Amniotic stem cell (primary cell): Measurements from ENCODE around the gene SUN5.
"Not testable (repeated sequence)": the region's sequence is repeated elsewhere in the genome, so short reads cannot be mapped to it uniquely, and the experiment has no call there.

Source experiments
- DNase-seq: peaks from one replicate; lab custom pipeline; 2025; lab: John Stamatoyannopoulos, UW

SUN5 gene

DNA sequence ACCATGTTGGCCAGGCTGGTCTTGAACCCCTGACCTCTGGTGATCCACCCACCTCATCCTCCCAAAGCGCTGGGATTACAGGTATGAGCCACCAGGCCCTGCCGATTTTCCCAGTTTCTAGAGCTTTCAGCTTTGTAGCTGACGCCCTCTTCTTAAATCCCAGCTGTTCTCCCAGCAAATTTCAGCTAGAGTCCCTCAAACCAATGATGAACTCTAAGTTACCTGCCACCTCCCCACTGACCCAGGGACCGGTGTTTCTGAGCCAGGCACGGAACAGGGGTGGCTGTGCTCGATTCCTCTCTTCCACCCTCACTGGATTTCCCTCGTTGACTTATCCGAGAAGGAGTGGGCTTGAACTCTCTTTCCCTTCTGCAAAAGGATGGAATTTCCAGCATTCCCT, 39.1 kb downstream of the SUN5 start:
- DNase-seq, result no peak

GRCh38 chr20:32964575-32964974, 39.7 kb downstream of the SUN5 start:
- DNase-seq, result no peak

DNA sequence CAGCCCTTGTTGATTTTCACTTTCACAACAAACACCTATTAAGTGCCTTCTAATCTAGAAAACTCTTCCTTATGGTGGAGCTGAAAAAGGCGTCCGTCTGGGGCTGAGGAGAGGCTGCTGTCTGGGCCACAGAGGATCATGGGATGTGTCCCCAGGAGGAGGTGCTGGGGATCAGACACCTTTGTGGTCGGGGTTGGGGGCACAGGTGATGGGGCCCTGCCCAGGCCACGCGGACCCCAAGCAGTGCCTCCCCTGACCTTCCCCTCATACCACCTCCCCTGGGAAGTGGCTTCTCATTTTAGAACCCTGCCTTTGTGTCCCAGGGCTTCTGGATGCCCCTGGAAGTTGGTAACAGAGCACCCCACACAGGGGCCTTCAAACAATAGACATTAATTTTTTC, 41.1 kb downstream of the SUN5 start:
- no peak for DNase-seq

GRCh38 chr20:32962646-32963045, 41.6 kb downstream of the SUN5 start:
- DNase-seq, result not testable (repeated sequence)

GRCh38 chr20:32962053-32962452, 42.2 kb downstream of the SUN5 start:
- DNase-seq, result no peak

DNA sequence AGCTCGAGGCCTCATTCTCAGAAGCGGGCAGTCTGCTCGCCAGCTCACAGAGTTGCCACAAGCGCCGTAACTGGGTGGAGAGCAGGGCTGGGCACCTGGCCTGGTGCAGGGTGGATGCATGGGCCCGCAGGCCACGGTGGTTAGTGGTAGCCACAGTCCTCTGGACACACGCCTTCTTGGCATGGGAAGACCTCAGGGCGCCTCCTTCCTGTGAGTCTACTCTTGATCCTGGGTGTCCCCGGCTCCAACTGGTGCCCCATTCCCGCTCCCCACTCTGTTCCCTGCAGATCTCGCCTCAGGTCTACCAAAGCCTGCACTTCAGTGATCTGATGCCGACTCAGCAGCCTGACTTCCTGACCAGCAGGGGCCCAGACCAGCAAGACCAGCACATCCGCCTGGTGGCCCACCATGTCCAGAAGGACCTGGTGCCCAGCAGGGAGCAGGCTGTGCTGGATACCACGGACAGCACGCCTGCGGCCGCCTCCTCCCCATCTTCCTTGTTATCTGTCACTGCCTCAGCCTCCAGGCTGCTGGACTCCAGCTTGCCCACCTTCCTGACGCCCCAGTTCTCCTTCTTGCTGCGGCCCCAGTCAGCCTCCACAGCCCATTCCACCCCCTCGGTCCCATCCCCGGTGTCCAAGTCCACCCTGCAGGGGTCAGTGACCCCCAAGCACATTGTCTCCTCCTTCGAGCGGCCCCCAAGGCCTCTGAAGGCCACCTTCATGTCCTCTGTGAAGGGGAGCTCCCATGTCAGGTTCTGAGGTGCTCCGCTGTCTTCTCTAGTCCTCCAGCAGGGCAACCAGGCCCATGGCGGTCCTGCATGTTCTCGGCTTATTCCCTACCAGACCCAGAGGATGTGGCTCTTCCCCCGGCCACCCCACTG, 43.1 kb downstream of the SUN5 start:
- no peak for DNase-seq

GRCh38 chr20:32960222-32960518, 44.1 kb downstream of the SUN5 start:
- DNase-seq, result no peak

DNA sequence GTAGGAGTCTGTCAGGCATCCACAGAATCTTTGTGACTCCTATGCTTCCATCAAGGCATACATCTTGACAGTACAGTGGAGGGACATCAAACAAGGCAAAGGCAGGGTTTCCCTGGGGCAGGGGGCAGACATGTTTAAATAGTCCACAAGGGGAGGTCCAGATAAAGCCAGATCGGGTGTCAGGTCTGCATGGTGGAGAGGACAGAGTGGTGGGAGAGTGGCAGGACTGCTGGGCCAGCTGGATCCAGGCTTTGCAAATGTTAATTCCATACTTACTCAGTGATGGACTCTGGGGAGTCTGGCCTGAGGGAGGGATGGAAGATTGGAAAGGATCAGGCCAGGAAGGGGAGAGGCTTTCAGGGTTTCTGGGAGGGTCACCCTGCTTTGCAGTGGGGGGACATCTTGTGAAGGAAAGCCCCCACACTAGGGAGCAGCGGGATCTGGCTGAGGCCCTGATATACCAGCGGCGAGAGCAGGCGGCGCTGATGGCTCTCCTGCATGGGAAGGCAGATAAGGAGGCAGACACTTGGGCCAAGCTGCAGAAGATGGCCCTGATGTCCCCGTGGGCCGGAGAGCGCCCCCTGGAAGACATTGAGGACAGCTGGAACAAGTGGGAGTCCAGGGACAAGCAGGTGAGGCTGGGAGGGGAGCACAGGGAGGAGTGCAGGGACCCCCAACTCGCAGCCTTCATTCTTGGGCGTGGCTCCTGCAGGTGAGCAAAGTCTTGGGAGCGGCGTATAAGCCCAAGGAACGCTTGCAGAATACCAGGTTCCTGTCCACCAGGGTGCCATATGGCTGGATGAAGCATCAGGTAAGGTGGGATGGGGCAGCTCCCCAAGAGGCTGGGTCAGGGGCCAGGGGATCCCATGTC, 44.6 kb downstream of the SUN5 start:
- DNase-seq, result no peak

GRCh38 chr20:32958574-32958973, 45.7 kb downstream of the SUN5 start:
- no peak for DNase-seq

DNA sequence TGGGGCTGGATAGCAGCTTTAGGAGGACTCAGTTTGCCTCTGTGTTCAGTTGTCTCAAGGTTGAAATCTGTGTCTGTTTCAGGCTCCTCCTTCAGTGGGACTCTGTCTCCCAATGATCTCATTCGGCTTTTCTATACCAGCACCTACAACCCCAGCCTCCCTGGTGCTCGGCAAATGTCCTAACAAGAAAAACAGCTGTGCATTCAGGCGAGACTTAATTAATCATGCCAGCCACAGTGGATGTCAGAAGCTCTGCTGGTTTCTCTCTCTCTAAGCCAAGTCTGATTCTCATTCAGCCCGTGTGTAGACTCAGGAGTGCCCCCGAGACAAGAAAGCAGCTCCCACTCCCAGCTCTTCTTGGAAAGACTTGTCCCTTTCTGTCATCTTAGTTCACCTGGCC, 46.8 kb downstream of the SUN5 start:
- no peak for DNase-seq

DNA sequence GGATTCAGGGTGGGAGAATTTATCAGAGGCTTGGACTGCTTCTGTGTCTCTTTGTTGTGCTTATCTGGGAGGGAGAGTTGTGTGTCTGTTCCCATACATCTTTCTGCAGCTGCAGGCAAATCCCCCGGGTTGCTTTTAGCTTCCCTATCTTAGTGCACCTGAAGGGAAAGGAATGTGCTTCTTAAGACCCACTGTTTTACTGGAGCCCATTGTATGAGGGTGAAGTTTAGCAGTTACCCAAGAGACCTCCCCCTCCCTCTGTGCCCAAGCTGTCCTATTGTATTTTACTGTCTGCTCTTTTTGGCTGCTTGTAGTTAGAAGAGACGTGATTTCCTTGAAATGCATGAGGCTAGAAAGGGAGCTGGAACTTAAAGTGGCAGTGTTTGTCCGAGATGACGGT, 53.7 kb downstream of the SUN5 start:
- DNase-seq, result not testable (repeated sequence)

DNA sequence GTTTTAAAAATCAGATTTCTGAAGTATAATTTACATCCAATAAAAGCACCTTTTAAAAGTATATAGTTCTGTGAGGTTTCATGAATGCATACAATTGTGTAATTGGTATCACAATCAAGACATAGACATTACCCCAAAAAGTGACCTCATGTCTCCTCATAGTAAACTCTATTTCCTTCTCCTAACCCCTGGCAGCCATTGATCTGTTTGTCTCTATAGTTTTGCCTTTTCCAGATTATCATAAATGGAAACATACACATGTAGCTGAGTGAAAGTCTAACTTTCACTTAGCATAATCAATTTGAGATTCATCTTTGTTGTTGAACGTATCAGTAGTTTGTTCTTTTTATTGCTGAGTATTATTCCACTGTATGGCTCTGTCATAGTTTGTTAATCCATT, 57.6 kb downstream of the SUN5 start:
- no peak for DNase-seq

- DNase-seq, result no peak
Measured at GRCh38 chr20:32945710-32946221, 58.5 kb downstream of the SUN5 start.

DNA sequence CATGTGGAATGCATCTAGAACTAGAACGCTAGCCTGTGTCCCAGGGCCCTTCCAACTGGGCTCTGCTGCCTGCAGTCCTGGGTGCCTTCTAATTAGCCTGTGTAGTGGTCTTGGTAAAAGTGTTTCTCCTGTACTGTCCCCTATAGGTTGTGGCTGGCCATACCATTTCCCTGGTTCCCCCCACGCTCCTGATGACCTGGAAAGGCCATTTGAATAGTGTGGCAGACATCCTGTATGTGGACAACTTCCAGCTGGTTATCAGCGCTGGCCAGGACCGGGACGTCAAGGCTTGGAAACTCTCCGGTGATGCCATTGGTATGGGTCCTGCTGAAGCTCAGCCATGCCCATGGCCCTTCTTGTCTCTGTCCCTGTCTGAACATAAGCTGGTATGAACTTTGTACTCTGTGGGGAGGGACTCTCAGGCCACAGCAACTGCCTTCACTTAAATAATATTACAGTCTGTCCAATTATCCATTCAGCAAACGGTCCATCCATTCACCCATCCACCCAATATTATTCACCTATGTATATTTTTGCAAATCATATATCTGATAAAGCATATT, 60.7 kb downstream of the SUN5 start:
- DNase-seq, result no peak

- no peak for DNase-seq
Measured at GRCh38 chr20:32941155-32941885, 62.9 kb downstream of the SUN5 start.

- no peak for DNase-seq
Measured at GRCh38 chr20:32934580-32934979, 69.7 kb downstream of the SUN5 start.
